ENCODE measurements around the gene SUN3. TPM values are rescaled to one million over a fixed set of nuclear protein-coding genes. Genes with fewer than 3 reads are reported as not detected.

Gene SUN3
- 1.4 TPM in 1 of 2 replicates, not detected in the other for total RNA-seq

DNA sequence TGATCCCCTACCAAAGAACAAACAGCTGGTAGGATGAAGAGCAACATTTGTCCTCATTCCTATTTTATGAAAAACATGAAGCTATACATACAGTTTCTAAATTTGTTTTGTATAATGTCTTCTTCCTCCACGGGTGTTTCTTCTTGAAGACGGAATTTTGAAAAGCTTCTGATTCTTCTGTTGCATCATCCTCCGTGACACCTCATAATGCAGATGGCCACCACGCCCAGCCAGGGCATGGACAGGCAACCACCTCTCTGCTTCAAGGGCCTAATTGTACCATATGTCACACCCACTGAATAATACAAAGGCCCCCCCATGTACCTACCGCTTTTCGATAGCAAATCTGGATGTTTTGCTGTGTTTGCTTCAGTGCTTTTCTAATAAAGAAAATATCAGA is at the start of gene SUN3:
Gene SUN3, minus strand, starts transcription at position 170 of the 400 bp plus-strand sequence. Its CDS starts 169 bp downstream, at position 1.

GRCh38 chr7:48035301-48035966 is 6.5 kb upstream of the SUN3 start, which contains the start of gene C7orf57:
C7orf57 (plus strand) TSS chr7:48035543; CDS start chr7:48036309, 766 bp downstream.

DNA sequence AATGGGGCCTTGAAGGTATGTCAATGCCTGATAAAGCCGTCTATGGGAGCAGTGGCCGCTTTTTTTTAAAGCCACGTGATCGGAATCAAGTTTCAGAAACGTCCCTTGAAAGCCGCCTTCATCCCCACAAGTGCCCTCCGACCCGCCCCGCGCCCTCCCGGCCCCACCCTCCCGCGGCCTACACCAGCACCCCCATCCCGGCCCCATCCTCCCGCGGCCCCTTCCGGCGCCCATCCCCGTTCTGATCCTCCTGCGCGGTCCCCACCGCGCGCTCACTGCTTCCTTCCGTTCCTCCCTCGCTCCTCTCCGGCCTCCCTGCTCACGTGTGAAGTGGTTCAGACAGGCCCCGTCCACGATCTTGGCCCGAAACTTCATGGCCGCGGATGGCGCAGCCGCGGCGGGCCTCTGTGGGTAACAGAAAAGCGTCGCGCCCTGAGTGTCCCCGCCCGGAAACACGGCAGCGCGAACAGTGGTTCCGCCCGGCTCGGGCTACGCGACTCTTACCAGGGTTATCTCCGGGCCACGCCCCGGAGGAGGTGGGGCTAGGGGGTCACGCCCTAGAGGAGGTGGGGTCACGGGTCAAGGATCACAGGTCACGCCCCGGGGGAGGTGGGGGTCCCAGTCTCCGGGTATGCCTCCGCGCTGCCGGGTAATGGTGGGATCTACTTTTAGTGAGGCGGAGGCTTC is 49.6 kb downstream of the SUN3 start, which contains the start of gene HUS1:
Gene HUS1, minus strand, starts transcription at position 471 of the 687 bp plus-strand sequence. Its CDS starts 96 bp downstream, at position 375.

GRCh38 chr7:47948141-47948790 is 80.6 kb downstream of the SUN3 start, which contains the start of gene PKD1L1:
PKD1L1 (minus strand) TSS chr7:47948466; CDS start chr7:47948440, 26 bp downstream.

Other genes starting within 250 kb of the SUN3 start
- gene PKD1L1, start 80.6 kb downstream of the SUN3 start, total RNA-seq = under 0.01 and 0.14 TPM in 2 replicates
- gene HUS1, start 49.5 kb downstream of the SUN3 start, total RNA-seq = 20.5 and 34.5 TPM in 2 replicates
- 0.21 and 3.4 TPM in 2 replicates for gene C7orf57, start 6.4 kb upstream of the SUN3 start, total RNA-seq
- gene UPP1, start 60.2 kb upstream of the SUN3 start, total RNA-seq = 287 and 2,093 TPM in 2 replicates
- 0.68 and 4.9 TPM in 2 replicates for gene ABCA13, start 142.4 kb upstream of the SUN3 start, total RNA-seq